HG03064 (cell line): ENCODE measurements around the gene CENPT.
A peak's percentile ranks its signal among the peaks of the same experiment; 100 is the strongest.

Experiments
- ATAC-seq: cut with Tn5 transposase; IDR thresholded peaks from one replicate; pipeline ENCODE4 v1.9.1; 2021; ENCODE audit warnings: low read depth; ENCODE audit not compliant: unreplicated experiment

Gene CENPT, protein sequence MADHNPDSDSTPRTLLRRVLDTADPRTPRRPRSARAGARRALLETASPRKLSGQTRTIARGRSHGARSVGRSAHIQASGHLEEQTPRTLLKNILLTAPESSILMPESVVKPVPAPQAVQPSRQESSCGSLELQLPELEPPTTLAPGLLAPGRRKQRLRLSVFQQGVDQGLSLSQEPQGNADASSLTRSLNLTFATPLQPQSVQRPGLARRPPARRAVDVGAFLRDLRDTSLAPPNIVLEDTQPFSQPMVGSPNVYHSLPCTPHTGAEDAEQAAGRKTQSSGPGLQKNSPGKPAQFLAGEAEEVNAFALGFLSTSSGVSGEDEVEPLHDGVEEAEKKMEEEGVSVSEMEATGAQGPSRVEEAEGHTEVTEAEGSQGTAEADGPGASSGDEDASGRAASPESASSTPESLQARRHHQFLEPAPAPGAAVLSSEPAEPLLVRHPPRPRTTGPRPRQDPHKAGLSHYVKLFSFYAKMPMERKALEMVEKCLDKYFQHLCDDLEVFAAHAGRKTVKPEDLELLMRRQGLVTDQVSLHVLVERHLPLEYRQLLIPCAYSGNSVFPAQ

DNA sequence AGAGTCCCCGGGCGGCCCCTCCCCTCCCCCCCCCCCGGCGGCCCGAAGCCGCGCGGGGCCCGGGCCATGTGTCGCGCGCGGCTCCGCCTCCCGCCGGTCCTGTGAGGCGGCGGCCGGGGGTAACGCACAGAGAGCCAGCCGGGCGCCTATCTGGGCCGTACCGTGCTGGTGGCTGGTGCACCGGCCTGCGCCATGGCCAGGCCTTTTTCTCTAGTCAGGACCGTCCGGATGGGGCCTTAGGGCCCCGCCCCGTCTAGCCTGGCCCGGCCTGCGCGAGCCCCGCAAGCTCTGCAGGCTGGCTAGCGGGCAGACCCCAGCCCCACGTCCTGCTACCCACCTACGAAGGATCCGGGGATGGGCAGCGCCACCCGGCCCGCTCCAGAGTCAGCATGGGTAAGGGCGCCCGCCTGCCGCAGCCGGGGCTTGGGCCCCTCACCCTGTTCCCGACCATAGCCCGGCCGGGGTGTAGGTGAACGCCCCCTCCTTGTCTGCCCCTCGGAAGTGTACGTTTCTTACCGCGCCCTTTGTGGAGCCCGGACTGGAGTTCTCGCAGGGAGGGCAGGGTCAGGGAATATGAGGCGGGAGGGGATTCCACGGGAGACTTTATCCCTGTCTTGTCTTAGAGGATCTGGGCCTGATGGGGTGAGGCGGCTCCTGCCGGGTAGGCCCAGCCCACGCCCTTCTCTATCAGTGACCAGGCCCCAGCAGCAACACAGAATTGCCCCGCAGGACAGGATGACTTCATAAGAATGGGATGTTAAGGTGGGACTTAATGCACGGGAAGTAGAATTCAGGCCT is at the start of gene CENPT:
TSS of gene CENPT (minus strand) at position 630 of the 798 bp plus-strand sequence. CDS start 13,834 bp downstream, outside the sequence.
- peak; percentile 37 for ATAC-seq

DNA sequence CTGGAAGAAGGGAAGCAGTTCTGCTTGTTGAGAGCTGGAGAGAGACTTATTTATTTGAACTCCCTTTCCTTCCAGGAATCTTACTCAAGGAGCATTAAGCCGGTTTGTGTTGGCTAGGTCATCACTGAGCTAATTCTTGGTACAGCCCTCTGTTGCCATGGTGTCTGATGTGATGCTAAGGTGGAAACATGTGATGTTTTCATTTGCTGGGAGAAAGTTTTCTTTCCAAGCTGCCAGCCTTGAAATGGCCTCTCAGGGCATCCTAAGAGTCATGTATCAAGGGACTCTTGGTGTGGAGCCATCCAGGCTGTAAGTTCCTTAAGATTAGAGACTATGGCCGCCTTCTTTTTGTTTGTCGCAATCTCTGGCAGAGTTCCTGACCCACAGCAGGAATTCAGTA is 49.7 kb upstream of the CENPT start:
- no peak for ATAC-seq

DNA sequence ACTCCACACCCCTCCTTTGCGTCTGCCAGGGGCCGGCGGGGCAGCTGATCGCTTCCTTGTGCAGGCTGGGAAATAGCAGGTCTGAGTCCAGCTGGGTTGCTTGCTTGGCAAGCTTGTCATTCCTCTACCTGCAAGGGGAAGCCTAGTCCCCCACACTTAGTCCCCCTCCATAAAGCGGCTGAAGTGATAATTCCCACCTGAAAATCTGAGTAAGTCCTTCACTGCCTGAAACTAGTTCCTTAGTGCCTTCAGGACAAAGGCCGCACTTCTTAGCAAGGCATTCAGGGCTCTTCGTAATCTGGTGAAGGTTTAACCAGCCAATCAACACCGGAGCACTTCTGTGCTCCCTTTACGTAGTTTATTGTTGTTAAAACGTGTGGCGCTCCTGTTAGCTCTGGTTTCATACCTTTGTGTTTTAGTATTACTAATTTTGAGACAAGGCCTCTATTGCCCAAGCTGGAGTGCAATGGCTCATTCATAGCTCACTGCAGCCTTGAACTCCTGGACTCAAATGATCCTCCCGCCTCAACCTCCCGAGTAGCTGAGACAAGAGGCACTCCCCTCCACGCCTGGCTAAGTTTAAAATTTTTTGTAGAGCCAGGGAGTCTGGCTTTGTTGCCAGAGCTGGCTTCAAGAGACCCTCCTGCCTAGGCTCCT is 46.4 kb upstream of the CENPT start:
- no peak for ATAC-seq

DNA sequence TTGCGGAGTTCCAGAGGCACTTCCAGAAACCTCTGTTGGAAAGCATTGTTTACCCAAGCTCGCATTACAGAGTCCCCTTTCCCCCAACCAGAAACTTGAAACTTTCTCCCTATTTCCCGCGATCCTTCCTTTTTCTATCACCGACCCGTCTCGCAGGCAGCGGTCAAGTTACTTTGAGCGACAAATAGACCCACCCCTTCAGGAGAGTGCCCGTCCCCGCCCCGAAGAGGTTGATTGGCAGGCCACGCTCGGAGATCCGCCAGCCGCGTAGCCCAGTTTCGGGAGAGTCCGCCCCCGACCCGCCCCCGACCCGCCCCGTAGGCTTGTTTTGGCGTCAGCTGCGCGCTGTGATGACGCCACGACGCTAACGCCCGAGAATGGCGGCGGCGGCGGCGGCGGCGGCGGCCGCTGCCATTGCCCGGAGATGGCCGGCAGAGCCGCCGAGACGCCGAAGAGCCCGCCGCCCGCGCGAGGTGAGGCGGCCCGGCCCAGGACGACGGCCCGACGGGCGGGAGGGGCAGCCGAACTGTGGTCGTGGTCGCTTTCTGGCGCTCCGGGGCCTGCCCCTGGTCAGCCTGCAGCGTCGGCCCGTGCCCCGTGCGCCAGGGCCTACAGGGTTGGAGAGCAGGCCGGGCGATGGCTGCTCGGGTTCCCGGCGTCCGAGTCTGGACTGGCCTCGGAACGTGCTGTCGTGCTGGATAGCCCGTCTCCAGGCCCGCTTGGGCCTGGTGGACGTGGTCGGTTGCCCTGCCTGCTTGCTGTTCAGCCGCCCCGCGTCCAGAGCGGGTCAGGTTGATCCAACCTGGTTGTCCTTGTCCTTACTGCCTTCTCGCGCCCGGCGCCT is 45.6 kb upstream of the CENPT start, which contains the start of gene PSKH1:
TSS of gene PSKH1 (plus strand) at position 356 of the 844 bp plus-strand sequence. CDS start 15,496 bp downstream, outside the sequence.
- ATAC-seq = peak; percentile 83

DNA sequence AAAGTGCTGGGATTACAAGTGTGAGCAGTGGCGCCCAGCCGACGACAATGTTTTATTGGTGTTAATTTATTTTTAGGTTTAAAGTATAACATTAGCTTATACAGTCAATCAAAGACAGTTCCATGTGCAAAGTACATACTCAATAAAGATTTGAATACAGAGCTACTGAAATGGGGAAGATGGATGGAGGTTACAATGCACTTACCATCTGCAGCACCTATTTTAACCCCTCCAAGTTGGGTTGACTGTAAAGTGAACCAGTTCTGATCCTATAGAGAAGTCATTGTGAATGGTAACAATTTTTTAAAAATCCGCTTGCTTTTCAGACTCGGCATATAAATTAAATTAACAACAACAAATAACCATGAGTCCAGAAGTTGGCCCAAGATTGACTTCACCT is 44.9 kb upstream of the CENPT start:
- no peak for ATAC-seq

DNA sequence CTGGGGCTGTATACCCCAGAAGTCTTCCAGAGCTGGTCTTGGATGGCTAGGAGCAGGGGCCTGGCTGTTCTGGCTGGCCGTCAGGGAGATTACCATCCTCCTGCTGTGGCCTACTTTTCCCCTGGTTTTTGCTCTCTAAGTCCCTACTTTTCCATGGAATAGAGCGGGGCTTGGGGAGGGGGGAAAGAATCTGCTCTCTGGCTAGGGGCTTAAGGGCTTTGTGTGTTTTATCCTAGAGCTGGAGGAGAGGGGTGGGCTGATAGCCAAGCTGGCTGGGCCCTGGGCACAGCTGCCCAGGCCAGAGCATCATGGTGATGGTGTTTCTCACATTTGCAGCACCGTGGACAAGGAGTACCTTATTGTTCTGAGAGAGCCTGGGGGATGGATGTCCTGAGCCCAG is 40.8 kb upstream of the CENPT start:
- no peak for ATAC-seq

DNA sequence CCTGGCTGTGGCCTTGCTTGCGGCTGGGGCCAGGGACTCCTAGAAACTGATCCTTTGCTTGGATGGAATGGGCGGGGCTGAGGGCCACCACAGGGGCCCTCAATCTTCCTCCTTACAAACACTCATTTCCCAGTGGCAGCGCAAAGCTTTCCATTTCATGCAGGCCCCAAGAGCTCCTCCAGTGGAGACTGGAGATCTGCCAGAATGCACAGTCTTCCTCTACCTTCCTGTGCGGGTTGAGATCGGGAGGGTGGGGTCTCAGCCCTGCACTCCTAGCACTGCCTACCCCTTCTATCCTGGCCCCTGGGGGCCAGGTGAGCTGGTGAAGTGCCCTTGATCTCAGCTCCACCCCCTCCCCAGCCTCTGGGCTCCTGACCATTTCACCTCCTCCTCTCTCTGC is 38.9 kb upstream of the CENPT start:
- ATAC-seq = no peak

DNA sequence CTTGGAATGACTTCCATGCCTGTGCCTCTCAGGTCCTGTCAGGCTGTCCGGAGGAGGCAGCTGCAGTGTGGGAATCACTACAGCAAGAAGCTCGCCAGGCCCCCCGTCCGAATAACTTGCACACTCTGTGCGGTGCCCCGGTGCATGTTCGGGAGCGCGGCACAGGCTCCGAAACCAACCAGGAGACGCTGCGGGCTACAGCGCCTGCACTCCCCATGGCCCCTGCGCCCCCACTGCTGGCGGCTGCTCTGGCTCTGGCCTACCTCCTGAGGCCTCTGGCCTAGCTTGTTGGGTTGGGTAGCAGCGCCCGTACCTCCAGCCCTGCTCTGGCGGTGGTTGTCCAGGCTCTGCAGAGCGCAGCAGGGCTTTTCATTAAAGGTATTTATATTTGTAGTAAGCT is 38.5 kb upstream of the CENPT start:
- ATAC-seq = no peak

DNA sequence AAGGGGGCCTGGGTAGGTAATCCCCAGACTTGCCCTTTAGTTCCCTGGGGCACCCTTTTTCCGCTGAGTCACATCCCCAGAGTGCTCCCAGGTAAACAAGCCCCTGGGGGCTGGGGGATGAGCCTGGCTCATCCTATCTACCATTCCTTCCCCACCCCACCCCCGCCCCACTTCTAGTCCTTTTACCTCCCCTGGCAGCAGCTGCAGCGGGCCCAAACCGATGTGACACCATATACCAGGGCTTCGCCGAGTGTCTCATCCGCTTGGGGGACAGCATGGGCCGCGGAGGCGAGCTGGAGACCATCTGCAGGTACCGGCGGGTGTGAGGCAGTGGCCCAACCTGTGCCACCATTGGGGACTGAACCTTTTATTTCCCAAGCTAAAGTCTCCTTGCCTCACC is 38.1 kb upstream of the CENPT start:
- no peak for ATAC-seq

DNA sequence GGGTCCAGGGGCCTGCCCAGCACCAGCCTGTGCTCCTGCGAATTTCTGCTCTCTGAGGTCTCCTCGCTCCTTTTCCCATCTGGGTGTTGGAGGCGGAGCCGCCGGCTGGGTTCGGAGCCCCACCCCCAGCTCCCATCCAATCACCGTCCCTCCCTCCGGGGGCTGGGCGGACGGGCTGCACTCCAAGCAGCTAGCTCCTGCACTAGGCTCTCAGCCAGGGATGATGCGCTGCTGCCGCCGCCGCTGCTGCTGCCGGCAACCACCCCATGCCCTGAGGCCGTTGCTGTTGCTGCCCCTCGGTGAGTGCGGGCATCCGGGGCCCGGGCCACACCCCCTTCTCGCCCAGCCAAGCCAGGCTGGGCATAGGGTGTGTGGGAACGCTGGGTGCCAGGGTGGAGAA is 37.2 kb upstream of the CENPT start, which contains the start of gene NRN1L:
TSS of gene NRN1L (plus strand) at position 202 of the 400 bp plus-strand sequence. CDS start at position 221, 19 bp downstream.
- ATAC-seq = no peak

DNA sequence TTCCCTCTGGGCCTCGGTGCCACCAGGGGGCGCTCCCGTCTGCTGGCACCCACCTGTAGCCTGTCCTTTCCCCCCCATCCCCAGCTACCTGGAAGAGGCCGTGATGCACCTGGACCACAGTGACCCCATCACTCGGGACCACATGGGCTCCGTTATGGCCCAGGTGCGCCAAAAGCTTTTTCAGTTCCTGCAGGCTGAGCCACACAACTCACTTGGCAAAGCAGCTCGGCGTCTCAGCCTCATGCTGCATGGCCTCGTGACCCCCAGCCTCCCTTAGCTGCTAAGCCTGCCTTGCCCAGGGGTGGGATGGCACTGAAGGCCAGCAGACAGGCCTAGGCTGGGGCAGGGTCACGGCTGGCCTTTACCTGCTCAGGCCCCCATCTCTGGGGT is 36.4 kb upstream of the CENPT start:
- no peak for ATAC-seq

DNA sequence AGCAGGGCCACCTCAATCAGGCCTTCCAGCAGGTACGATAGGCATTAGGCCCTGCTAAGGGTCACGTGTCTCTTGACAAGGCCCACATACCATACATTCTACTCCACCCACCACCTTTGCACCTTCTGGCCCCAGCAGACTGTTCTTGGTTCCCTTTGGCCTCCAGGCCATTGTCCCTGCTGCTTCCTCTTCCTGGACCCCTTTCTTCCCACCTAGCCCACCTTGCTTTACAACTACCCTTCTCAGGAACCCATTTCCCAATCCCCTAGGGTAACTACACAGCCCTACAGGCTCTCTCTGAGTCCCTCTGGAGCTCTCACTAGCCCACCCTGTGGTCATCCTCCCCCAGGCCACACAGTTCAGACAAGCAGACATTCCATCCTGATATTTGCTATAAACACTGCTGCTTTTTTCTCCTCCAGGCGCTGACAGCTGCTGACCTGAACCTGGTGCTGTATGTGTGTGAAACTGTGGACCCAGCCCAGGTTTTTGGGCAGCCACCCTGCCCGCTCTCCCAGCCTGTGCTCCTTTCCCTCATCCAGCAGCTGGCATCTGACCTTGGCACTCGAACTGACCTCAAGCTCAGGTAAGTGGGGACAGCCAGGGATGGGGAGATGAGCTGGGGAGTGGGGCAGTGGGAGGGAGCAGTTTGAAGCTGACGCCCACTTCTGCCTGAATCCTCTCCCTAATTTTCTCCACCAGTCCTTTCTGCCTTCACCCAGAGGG is 35.8 kb upstream of the CENPT start:
- no peak for ATAC-seq

DNA sequence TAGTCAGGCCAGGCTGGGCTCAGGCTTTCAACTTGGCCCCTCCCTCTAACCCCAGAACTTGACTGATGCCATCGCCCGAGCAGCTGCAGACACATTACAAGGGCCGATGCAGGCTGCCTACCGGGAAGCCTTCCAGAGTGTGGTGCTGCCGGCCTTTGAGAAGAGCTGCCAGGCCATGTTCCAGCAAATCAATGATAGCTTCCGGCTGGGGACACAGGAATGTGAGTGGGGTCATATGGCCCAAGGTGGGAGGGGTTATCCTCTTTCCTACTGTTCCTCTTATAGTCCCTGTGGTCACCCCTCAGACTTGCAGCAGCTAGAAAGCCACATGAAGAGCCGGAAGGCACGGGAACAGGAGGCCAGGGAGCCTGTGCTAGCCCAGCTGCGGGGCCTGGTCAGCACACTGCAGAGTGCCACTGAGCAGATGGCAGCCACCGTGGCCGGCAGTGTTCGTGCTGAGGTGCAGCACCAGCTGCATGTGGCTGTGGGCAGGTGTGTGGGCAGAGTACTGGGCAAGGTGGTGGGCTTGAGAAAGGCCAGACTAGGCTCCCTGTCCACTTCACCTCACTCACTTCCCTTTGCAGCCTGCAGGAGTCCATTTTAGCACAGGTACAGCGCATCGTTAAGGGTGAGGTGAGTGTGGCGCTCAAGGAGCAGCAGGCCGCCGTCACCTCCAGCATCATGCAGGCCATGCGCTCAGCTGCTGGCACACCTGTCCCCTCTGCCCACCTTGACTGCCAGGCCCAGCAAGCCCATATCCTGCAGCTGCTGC is 35.1 kb upstream of the CENPT start:
- ATAC-seq = no peak

DNA sequence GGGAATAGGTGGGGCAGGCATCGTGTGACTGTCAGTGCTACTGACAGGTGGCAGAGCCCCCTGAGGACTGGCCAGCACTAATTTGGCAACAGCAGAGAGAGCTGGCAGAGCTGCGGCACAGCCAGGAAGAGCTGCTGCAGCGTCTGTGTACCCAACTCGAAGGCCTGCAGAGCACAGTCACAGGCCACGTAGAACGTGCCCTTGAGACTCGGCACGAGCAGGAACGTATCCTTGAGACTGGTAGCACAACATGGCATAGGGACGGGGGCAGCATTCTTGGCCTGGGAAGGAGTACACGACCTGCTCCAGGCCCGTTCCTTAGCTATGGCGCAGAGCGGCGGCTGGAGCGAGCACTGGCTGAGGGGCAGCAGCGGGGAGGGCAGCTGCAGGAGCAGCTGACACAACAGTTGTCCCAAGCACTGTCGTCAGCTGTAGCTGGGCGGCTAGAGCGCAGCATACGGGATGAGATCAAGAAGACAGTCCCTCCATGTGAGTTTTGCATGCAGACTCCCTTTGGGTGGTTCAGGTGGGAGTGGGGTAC is 34.2 kb upstream of the CENPT start:
- no peak for ATAC-seq

DNA sequence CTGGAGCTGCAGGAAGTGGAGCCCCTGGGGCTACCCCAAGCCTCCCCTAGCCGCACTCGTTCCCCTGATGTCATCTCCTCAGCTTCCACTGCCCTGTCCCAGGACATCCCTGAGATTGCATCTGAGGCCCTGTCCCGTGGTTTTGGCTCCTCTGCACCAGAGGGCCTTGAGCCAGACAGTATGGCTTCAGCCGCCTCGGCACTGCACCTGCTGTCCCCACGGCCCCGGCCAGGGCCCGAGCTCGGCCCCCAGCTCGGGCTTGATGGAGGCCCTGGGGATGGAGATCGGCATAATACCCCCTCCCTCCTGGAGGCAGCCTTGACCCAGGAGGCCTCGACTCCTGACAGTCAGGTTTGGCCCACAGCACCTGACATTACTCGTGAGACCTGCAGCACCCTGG is 33.1 kb upstream of the CENPT start:
- ATAC-seq = no peak

DNA sequence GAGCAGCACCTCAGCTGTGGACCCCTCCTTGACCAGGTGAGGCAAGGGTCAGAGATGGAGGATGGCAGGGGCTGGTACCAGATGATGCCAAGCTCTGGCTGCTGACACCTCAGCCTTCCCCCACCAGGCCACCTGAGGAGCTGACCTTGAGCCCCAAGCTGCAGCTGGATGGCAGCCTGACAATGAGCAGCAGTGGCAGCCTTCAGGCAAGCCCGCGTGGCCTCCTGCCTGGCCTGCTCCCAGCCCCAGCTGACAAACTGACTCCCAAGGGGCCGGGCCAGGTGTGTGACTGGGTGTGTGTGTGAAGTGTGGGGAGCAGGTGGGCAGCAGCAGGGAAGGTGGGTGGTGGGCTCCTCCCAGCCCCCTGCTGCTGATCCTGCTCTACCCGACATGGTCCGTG is 32.4 kb upstream of the CENPT start:
- ATAC-seq = no peak

DNA sequence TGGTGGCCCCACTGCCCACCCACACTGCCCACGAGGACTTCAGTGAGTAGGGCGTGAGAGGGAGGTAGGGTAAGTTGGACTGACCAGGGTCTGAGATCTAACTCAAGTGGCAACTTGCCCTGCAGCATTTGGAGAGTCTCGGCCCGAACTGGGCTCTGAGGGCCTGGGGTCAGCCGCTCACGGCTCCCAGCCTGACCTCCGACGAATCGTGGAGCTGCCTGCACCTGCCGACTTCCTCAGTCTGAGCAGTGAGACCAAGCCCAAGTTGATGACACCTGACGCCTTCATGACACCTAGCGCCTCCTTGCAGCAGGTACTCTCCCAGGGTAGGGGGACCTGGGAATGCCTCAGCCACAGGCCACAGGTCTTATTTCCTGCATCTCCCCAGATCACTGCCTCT is 32.0 kb upstream of the CENPT start:
- ATAC-seq = no peak

DNA sequence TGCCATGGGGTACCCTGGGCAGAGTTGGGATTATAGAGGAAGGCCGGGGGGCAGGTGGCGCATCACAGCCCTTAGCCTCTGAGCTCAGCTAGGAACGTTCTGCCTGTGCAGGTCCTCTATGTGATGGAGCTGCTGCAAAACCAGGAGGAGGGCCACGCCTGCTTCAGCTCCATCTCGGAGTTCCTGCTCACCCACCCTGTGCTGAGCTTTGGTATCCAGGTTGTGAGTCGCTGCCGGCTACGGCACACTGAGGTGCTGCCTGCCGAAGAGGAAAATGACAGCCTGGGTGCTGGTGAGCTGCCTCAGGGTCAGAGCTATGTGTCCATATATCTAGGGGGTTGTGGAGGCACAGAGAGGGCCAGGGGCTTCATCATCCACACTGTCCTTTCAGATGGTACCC is 31.4 kb upstream of the CENPT start:
- ATAC-seq = no peak
